Endothelial cell of umbilical vein (primary cell): ENCODE measurements around the gene CHRNE.
A peak's percentile ranks its signal among the peaks of the same experiment; 100 is the strongest.

Experiments used
- FOS ChIP-seq: IDR thresholded peaks from 2 replicates; pipeline ENCODE4 v1.6.1; 2011; ENCODE audit warnings: mild to moderate bottlenecking, low read length, moderate library complexity, borderline replicate concordance; ENCODE audit not compliant: insufficient read depth
- MYC ChIP-seq: IDR thresholded peaks from one replicate; pipeline ENCODE4 v1.6.1; 2011; ENCODE audit warnings: mild to moderate bottlenecking, low read depth, low read length
- POLR2A ChIP-seq: IDR thresholded peaks from 2 replicates; pipeline ENCODE4 v1.6.1; 2012; ENCODE audit warnings: low read depth, mild to moderate bottlenecking, control low read depth, low read length
- POLR2AphosphoS5 ChIP-seq: IDR thresholded peaks from 2 replicates; pipeline ENCODE4 v1.6.1; 2012; ENCODE audit warnings: low read depth, mild to moderate bottlenecking, control low read depth, low read length, moderate library complexity; ENCODE audit not compliant: insufficient read depth
- TF ChIP-seq, protein P1 (sequence below), 2 donors: IDR thresholded peaks; 1 replicate in 1 of 2; 2 replicates in 1 of 2; pipeline ENCODE4 v1.5.1; 2011; ENCODE audit warnings: low read length in 2 of 2, mild to moderate bottlenecking in 2 of 2, moderate library complexity in 2 of 2, control low read depth in 1 of 2, inconsistent platforms in 1 of 2, low read depth in 1 of 2; ENCODE audit not compliant: insufficient read depth in 1 of 2; ENCODE audit errors: extremely low read depth in 1 of 2
- TF ChIP-seq, protein P2 (sequence below): IDR thresholded peaks from 2 replicates; pipeline ENCODE4 v1.6.1; 2011; ENCODE audit not compliant: insufficient read depth, insufficient read length

GRCh38 chr17:4899341-4900230, 3.3 kb downstream of the CHRNE start, which contains the start of gene C17orf107:
- TF ChIP-seq, protein P1, sequence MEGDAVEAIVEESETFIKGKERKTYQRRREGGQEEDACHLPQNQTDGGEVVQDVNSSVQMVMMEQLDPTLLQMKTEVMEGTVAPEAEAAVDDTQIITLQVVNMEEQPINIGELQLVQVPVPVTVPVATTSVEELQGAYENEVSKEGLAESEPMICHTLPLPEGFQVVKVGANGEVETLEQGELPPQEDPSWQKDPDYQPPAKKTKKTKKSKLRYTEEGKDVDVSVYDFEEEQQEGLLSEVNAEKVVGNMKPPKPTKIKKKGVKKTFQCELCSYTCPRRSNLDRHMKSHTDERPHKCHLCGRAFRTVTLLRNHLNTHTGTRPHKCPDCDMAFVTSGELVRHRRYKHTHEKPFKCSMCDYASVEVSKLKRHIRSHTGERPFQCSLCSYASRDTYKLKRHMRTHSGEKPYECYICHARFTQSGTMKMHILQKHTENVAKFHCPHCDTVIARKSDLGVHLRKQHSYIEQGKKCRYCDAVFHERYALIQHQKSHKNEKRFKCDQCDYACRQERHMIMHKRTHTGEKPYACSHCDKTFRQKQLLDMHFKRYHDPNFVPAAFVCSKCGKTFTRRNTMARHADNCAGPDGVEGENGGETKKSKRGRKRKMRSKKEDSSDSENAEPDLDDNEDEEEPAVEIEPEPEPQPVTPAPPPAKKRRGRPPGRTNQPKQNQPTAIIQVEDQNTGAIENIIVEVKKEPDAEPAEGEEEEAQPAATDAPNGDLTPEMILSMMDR (IDR thresholded peaks at IDR 0.05; ENCODE audit: extremely low read depth in 1 of 2, insufficient read depth in 1 of 2, low read depth in 1 of 2, low read length in 2 of 2) = no peak
- TF ChIP-seq, protein P2, sequence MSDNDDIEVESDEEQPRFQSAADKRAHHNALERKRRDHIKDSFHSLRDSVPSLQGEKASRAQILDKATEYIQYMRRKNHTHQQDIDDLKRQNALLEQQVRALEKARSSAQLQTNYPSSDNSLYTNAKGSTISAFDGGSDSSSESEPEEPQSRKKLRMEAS = no peak
- no peak for TF ChIP-seq FOS
- no peak for TF ChIP-seq MYC
- TF ChIP-seq POLR2A = peak; percentile 19
- TF ChIP-seq POLR2AphosphoS5 = peak; percentile 55
